ENCODE data around the gene BCR. TPM values are rescaled to one million over a fixed set of nuclear protein-coding genes. Genes with fewer than 3 reads are reported as not detected.

The BCR gene
- total and polyA plus RNA-seq, 2 of the 8 experiments (the other 6 are each of a cell fraction or from before 2014, with no cell fraction given), result 66.7 to 130 TPM

- TF ChIP-seq CTCF (IDR thresholded peaks at IDR 0.05; ENCODE audit: control extremely low read depth in 1 of 3, insufficient read depth in 1 of 3, low read depth in 1 of 3, low read length in 3 of 3) (peak in 2 of 3 experiments; percentile 50 to 58; a peak in 3 of 4 replicates), KDM1A (IDR thresholded peaks at IDR 0.05; ENCODE audit: borderline replicate concordance, low read length) (no peak), EP300 (IDR thresholded peaks at IDR 0.05; ENCODE audit: borderline replicate concordance in 1 of 2, low read depth in 2 of 2, low read length in 2 of 2) (no peak), HDAC2 (IDR thresholded peaks at IDR 0.05; ENCODE audit: borderline replicate concordance in 1 of 2, low read depth in 2 of 2, low read length in 2 of 2) (no peak), TAF1 (IDR thresholded peaks at IDR 0.05; ENCODE audit: low read depth, low read length) (no peak)
Measured at GRCh38 chr22:23270212-23270733, 90.0 kb downstream of the BCR start (continued).

Measured in H1 (cell line).